Stimulated activated CD4-positive, alpha-beta T cell treated with anti-CD3 and anti-CD28 coated beads, Interleukin-2, amount 100 ng/mL, for 24 hours (primary cell): ENCODE measurements around the gene ARL9.
"Not testable (repeated sequence)": the region's sequence is repeated elsewhere in the genome, so short reads cannot be mapped to it uniquely, and the experiment has no call there.

ENCODE experiments used
- DNase-seq, 2 donors: peaks; one replicate each; pipeline ENCODE4 v3.0.0-alpha.2; 2020

ARL9 gene

GRCh38 chr4:56505269-56506130 lies at the start of gene ARL9:
Gene ARL9, plus strand, starts transcription at chr4:56505791. Its CDS starts 72 bp downstream, at chr4:56505863.
- peak; percentile 59 to 65 for DNase-seq

DNA sequence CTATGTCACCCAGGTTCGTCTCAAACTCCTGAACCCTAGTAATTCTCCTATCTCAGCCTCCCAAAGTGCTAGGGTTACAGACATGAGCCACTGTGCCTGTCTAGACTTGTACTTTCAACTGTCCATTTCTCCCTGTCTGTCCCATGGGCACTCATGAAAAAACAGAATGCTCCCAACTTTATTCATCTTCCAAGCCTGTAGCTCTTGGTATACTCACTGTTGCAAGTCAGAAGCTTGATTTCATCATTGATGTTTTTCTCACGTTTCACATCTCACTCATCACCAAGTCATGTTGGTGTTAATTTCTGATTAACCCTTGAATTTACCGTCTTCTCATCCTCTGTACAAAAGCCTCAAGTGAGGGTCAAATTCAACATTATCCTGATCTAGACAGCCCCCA lies 45.5 kb upstream of the ARL9 start:
- no peak for DNase-seq

DNA sequence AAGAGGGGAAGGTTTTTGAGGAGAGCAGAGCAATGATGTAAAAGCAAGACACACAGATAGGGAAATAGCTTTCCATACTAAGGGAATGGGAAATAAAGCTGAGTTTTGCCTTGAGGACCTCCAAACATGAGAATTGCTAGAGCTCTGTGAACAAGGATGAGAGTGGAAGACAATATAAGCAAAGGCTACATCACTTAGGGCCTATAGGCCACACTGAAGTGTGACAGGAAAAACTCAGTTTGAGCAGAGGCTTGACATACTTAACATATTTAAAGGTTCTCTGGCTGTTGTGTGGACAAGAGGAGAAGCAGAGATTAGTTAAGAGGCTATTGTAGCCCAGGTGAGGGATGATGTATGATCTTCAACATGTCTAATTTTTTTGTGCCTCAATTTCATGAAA lies 43.4 kb upstream of the ARL9 start:
- no peak for DNase-seq

- no peak for DNase-seq
These were observed 41.9 kb upstream of the ARL9 start for GRCh38 chr4:56463711-56464110.

GRCh38 chr4:56464581-56464980 lies 41.0 kb upstream of the ARL9 start:
- no peak for DNase-seq

GRCh38 chr4:56465599-56466295 lies 39.8 kb upstream of the ARL9 start:
- DNase-seq = no peak

- not testable (repeated sequence) for DNase-seq
These were observed 39.3 kb upstream of the ARL9 start for GRCh38 chr4:56466296-56466761.

- DNase-seq = no peak
These were observed 38.7 kb upstream of the ARL9 start for GRCh38 chr4:56466910-56467283.

GRCh38 chr4:56467284-56468096 lies 38.1 kb upstream of the ARL9 start, which contains the start of gene SRP72:
Gene SRP72, plus strand, starts transcription at chr4:56467617. Its CDS starts 19 bp downstream, at chr4:56467636.
- peak; percentile 89 to 91 for DNase-seq

- peak in 1 of 2 donors; percentile 29 for DNase-seq
These were observed 37.5 kb upstream of the ARL9 start for GRCh38 chr4:56468097-56468422.

DNA sequence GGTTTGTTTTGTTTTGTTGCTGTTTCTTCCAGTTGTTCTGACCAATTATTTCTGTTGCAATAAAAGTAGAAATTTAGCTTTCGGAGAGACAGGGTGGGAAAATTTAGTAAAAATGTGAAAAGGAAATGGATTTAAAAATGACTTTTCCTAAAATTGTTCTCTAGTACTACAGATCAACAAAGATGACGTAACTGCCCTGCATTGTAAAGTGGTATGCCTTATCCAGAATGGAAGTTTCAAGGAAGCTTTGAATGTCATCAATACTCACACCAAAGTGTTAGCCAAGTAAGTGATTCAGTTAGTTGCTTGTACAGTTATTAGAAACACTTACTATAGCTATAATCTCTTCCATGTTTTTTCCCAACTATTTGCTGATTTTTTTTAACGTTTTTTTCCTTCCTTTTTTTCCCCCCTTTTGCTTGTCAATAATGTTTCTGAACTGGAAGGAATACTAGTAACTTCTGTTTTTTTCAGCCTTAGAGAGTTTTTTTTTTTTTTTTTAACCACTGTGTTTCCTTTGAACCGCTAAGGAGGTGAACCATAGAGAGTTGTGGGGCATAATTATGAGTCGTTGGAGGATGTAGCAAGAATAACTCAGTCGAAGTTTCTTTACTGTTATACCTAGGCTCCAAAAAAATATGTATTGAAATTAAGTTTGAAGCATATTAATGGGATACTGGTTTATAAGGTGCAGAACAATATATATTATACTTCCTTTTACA lies 35.9 kb upstream of the ARL9 start:
- no peak for DNase-seq

- DNase-seq = no peak
These were observed 29.7 kb upstream of the ARL9 start for GRCh38 chr4:56475917-56476316.

GRCh38 chr4:56477192-56477702 lies 28.3 kb upstream of the ARL9 start:
- DNase-seq = no peak

DNA sequence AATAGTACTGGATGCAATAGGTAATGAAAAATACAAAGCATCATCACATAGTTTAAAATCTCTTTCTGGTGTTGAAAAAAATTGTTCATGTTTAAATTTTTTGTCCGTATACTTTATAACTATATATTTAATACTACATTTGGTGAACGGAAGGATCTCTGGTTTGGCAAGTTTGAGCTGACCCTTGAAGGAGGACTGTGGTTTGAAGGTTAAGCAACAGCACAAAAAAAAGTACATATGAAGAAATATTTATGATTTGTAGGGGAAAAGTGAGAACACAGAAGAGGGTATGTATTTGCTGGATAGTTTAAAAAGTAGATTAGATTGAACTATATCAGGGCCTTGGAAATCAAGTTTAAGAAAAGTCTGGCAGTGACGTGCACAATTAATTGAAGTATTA lies 24.9 kb upstream of the ARL9 start:
- no peak for DNase-seq

- no peak for DNase-seq
These were observed 9.3 kb upstream of the ARL9 start for GRCh38 chr4:56496241-56496640.

DNA sequence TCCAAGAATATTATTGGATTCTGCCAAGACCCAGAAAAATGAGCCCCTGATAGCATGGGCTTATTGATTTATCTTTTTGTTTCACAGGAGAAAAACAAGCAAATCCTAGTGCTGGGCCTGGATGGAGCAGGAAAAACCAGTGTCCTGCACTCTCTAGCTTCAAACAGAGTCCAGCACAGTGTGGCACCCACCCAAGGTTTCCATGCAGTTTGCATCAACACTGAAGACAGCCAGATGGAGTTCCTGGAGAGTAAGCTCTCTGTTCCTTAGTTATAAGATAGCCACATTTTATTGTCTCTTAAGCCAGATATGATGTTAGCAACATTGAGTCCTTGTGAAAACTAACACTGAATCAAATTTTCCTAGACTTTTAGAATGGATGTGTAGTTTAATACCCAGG lies 5.5 kb downstream of the ARL9 start:
- DNase-seq = no peak

DNA sequence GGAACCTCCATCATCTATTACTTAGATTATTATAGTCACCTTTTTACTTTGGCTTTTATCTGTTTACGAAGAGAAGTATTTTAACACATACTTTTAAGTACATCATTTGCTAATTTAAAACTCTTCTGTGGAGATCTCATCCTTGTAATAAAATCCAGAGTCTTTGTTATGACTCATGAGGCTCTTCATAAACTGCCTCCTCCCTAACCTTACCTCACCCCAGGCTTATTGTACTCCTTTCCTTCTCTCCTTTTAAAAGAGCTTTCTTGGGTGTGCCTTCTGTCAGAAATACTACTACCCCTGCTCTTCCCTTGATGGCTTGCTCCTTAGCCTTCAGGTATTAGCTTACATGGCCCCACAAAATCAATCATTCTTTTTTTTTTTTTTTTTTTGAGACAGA lies 6.6 kb downstream of the ARL9 start:
- DNase-seq = no peak

DNA sequence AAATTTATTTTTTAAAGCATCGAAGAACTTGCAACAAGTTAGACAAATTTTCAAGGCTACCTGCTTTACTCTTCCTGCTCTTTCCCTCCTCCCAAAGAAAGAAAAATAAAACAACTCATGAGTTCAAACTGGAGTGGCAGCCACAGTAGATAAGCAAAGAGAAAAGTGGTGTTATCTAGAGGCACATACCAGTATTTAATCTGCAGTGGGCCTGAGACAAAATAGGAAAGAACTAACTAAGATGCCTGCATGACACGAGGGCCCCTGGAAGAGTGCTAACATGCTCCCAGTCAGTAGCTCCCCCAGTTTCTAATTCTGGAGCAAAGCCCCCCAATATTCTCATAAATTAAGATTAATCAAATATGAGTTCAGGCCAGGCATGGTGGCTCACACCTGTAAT lies 7.9 kb downstream of the ARL9 start:
- no peak for DNase-seq

DNA sequence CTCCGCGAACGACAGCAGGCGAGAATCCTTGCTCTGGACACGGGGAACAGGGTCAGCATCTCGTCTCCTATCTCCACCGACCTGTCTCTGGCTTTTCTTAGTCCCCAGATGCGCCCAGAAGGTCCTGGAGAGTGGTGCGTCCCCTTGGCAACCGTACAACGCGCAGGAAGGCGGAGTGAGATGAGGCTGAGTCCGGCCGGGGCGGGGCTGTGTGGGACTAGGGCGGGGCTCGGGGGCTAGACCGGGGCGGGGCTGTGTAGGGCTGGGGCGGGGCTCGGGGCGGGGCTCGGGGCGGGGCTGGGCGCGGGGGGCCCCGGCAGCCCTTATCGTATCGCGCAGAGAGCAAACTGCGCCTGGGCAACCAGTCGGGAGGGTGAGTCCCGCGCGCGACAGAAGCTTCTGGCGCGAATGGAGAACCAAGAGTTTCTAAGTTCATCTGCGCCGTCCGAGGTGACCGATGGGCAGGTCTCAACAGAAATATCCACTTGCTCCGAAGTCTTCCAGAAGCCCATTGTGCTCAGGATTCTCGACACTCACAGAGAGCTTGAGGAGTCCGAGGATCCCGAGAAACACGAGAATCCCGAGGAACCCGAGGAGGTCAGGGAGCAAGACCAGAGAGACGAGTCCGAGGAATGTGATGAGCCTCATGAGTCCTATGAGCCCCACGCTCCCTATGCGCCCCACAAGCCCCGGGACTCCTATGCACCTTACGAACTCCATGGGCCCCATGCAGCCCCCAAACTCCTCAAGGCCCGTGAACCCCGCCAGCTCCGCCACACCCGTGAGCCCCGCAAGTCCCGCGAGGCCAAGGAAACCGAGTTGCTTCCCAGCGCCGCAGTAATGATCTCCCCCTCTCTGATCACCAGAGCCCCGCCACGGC lies 24.9 kb downstream of the ARL9 start:
- DNase-seq = peak; percentile 85 to 88

DNA sequence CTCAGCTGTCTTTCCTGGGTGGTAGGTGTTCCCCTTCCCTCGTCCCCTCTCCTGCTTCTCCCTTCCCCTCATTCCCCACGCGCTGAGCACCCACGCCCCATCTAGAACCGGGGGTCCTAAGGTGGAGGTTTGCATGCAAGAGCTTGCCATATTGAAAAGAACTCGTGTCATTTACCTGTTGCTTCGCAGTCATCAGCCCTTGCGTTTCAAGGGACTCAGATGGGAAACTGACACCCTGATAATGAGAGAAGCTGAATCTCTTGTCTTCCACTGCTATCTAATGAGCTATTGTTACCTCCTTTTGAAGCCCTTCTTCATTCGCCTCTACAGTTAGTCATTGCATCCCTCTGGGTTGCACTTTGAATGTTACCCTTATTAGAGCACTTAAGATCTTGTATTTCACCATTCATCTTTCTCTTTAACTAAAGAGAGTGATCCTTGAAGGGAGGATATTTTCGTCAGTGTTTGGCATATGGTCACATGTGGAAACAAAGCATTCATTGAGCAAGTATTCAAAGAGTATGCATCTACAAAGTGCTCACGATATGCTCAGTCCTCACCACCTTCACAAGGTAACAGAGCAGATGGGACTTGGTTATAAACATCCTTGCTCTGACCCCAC lies 25.7 kb downstream of the ARL9 start:
- DNase-seq = no peak

- no peak for DNase-seq
These were observed 26.2 kb downstream of the ARL9 start for GRCh38 chr4:56531823-56532222.
